Putamen (tissue), 1 donor: Measurements from ENCODE around the gene SERTM1.

Experiments used
- DNase-seq: peaks from one replicate; pipeline ENCODE4 v3.0.0-alpha.2; 2016; ENCODE audit warnings: low spot score

SERTM1 gene

DNA sequence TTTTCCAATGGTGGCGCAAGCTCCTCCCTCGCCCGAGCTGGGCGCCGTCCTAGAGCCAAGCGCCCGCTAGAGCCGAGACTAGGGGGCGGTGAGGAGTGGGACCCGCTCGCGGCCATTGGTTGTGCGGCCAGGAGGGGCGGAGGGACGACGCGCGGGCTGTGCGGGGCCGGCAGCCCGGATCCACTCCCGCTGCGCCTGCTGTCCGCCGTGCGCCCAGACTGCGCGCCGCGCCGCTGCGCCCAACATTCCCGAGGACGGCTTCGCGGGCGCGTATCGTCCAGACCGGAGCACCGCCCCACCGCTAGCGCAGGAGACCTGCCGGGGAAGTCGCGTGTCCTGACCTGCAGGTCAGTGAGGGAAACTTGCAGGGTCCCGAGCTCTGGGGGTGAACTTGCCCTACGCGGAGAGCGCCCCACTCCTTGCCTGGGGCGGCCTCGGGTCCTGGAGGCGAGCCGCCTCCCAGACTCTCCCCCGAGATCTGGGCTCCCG lies at the start of gene SERTM1:
Gene SERTM1 (plus strand): TSS at position 183 of the 489 bp plus-strand sequence. CDS start 21,059 bp downstream, outside the sequence.
- DNase-seq: no peak

DNA sequence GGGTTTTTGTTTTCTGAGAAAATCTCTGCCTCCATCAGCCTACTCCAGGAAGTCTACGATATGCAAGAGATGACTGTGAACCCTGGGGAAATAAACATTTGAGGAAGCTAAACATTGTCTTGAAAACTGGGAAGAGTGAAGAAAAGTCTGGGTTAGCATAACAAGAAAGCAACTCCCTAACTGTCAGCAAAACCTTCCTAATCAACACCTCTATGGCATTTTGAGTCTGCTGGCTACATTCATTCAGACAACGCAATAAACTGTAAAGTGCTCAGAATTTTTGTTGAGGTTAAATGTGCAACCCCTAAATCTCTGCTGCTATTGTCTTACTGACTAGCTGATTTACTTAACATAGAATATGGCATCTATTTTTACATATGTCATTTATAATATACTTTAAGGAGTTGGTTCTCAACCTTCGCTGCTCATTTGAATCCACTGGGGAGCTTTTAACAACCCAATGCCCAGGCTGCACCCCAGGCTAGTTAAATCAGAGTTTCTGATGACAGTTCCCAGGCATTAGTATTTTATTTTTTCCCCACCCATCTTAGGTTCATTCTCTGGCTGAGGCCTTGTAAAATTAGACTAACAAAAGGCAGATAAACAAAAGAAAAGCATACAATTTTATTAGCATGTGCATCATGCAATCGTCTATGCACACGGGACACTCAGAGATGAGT lies 45.3 kb upstream of the SERTM1 start:
- no peak for DNase-seq

DNA sequence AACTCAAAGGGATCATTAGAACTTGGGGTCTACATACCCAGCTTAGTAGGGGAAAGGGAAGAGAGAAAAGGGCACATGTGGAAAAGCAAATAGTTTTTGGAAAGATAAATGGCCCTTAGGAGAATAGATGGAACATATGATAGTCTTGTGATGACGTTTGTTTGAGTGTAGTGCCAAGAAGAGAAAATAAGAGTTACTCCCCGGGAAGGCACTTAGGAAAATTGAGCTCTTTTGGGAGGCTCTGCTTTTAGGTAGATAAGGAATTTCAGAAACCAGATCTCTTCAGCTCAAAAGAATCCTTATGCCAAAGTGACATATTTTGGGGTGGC lies 44.8 kb upstream of the SERTM1 start:
- no peak for DNase-seq

DNA sequence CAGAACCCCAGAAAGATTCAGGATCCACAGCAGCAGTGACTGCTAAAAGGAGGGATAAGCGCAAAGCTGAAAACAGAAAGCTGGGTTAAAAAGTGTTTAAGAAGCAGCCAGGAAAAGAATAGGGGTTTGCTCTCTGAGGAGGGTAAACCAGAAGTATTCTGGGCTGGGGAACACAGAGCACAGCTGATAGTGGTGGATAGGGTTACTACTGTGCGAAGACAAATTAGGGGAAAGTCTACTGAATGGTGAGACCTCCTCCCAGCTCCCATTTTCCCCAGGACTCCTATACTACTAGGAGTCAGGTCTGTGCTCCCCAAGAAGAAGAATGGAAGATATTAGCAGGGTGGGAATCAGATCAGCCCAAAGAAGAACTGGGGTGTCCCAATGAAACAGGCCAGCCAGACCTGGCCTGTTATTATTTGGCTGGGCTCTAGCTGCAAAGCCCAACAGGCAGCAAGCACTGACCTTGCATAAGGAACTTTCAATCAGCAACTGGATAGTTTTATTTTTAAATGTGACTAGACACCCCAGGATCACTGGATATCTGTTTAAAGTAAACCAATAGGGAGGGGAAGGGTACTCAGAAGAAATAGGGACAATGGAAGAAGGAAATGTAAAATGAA lies 43.5 kb upstream of the SERTM1 start:
- no peak for DNase-seq

DNA sequence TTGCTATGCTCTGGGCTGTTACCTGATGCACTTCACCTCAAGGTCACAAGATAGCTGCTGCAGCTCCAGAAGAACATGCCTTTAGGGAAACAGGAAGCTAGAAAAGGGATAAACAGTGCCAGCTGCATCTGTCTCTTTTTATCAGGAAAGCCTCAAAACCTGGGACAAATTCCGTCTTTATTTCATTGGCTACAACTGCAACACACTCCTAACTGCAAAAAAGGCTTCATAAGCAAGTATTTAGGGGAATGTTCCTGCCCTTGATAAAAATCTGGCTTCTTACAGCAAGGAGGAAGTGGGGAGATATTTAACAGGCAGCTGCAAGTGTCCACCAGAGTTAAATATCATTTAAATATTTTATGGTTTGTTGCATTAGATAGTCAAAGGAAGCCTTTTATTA lies 34.2 kb upstream of the SERTM1 start:
- DNase-seq: no peak

DNA sequence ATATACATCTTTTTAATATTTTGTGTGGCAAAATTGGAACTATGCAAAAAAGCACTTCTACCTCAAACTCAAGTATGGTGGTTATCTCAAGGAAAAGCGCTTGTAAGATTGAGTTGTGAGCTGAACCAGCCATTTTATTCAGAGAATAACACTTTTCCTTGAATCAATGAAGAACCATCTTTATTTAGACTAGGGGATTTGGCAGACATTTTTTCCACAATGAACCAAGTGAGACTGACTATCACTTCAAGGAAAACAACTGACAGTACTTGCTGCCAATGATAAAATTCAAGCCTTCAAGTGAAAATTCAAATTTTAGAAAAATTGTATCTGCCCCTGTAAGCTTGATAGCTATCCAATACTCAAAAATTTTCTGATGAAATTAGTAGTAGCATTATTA lies 23.2 kb upstream of the SERTM1 start:
- DNase-seq: no peak

DNA sequence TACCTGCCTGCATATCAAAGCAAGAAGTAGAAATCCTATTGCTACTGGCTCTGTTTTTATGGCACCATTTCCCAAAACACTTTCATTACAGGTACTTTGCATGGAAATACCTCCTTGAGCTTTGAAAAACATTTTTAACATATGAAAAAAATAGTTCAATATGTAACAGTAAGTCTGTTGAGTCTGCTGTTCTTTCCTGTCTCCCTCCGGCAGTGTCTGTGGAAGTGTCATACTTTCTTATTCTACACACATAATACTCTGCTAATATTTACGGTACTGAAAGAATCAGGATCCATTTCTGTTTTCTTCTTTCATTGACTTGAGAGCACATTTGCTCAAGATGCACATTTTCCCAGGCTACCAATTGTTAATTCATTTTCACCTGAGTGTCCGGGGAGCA lies 8.2 kb upstream of the SERTM1 start:
- DNase-seq: no peak

DNA sequence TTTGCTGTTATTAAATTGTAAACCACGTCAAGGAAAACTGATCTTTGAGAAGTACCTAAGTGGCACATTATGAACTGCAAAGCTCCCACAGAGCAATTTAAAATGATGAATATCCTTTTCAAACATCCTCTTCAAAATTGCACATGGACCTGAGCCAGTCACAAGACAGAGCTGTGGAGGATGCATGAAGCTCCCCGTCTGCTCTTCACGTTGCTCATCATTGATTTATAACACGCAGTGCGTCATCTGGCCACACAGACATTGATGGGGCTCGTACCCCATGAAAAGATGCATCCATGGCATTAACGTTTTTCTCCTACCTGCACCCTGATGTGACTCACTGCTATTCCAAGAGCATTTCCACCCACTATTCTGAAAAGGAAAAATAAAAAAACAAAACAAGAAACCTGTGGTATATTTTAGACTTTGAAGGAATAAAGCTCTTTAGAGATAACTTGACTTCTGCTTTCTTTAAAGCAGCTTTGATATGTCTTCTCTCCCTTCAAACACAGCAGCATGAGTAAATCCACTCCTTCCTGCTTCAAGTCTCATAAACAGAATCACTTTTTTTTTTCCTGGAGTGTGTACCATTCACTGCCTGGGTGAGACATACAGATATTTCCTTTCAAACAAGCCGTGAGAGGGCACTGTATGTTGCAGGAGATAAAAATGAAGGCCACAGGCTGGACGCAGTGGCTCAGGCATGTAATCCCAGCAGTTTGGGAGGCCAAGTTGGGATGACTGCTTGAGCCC lies 7.2 kb upstream of the SERTM1 start:
- DNase-seq: no peak

DNA sequence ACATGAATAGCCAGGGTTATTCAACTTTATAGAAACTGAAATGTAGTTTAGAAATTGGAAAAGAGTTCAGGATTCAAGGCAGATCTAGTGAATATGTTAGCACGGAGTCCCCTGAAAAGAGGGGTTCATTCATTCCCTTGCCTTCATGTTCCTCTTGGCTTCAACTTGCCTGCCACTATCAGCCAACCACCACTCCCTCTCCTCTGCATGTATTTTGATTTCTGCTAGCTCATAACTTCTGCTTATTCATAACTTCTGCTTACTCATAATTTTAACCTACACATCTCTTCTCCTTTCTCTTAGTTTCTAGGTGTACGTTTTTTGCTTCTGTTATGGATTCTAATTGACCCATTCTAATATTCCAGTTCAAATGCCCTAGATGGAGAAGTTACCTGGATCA lies 5.5 kb upstream of the SERTM1 start:
- no peak for DNase-seq

DNA sequence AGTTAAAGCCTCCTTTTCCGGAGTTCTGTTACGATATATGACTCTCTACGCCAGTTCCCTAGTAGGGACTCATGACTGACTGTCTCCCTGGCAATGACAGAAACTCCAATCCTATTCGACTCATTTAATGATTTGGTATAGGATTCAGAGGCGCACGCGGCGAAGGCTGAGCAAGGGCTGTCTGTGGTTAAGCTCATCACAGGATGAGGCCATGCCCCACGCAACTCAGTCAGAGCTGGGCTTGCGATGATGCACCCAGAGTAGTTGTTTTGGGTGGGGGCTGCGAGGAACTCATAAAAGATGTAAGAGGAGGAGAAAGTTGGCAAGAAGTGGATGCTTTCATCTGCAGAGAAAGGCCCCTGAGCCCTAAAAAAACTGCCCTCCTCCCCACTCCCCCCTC lies 468 bp upstream of the SERTM1 start:
- no peak for DNase-seq

DNA sequence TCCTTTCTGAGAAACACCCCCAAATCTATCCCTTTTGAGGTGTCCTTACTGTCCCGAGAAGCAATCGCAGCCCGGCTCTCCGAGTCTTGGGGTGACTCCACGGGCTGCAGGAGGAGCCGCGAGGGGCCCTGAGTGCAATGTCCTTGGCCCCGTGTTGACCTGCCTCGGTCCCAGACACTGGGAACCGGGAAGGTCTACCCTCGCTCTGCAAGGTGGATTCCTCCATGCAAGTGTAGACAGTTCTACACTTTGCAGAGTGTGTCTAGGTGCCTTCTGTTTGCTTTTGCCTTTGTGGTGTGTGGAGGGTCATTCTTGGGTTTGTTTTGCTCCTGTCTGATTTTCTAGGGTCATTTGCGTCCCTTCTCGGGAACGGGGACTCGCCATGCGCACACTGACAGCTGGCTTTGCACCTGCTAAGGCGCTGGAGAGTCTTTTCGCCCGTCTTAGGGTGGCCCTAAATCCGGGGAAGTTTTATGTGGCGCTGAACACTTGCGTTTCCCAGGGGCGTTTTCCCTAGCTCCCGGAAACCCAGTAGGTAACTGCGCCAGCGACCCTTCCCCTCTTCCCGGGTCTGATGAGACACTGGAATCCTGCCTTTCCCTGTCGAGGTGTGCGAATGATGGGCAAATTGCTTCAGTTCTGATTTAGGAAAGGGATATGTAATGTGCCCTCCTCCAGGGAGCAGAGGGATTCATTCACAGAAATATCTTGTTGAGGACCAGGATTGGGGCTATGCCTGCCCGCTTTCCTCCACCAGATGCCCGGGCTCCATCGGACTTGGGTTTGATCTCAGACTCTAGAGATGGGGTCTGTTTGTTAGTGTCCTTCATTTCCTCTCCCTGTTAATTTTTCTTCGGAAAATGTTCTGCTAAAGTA lies 755 bp downstream of the SERTM1 start:
- no peak for DNase-seq

DNA sequence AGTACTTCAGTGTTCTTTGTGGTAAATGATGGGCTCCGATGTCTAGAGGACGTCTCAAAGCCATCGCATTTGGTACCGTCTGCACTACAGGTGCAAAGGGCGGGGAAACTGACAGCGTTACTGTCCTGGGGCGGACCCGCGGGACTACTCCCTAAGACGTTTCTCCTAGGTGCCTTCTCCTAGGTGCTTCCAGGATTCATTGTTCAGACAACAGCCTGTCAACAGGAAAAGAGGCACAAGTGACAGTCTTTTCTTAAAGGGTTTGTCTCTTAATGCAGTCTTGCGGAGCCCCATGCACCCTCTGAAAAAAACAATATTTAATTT lies 1.4 kb downstream of the SERTM1 start:
- no peak for DNase-seq

DNA sequence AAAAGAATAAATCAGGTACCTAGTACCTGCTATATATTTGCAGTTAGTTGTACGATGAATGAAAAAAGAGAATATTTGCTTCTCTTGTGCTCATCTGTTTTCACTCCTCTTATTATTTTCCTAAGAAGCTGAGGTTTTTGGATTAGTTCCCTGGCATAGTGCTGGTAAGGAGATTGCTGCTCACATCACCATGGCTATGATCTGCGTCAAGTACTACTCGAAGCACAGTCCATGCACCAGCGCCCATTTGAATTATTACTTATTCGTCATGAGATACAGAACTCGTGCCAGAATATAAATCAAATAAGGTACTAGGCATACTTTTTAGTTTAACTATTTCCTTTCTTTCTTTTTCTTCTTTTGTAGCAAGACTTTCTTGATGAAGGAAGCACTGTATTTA lies 7.1 kb downstream of the SERTM1 start:
- no peak for DNase-seq

DNA sequence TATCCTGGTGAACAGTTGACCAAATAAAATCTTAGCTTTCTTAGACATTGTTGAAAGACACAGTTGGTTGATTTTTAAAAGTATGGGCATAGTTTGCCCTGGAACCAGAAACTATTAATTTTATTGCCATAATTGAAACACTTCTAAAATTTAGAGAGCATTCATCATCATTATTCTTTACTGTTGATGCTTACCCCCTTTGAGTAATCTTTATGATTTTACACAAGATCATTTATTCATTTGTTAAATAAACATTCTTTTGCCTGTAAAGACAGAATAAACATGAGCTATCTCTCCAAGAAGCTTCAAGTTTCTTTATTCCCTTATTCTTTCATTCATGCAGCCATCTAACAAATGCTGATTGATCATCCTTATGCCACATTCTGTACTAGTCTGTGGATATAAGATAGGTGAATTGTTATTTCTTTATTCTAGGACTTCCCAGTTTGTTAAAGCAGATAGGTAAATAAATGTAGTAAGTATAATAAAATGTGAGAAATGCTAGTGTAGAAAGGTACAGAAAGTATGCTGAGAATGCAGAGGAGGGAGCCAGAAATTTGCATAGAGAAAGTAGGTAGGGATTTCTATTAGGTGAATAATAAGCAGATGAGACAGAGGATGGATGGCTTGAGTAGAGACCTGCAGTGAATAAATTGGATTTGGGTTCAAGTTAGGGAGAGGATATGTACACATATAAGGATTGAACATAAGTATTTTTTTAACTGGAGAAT lies 8.2 kb downstream of the SERTM1 start:
- DNase-seq: no peak

DNA sequence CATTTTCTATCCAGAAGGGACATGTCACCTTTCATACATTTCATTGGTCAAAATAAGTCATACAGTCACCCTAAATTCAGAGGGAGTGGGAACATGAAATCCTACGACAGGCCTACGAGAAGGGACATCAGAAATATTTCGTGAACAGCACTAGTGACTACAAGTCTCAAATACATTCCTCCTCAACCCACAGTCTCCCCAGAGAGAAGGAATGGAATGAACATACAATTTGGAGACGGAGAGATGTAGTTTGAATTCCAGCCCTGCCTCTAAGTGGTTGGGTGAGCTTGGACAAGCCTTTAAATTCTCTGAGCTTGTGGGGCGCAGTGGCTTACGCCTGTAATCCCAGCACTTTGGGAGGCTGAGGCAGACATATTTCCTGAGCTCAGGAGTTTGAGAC lies 9.9 kb downstream of the SERTM1 start:
- DNase-seq: no peak

DNA sequence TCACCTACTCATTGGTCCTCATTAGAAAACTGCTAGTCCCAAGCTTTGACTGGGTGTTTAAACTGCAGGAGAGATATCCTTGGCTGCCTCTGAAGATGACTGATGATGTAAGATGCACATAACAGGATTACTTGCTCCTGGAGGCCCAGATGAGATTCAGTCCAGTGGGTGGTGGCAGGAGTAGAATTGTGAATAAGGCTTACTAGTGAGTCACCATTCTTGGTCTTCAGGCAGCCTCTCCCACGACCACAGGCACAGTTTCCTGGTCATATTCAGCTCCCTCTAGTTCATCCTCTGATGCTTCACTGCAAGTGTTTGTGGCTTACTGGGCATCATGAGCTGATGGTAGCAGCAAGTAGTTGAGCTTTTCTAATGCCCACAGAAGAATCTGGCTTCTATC lies 12.1 kb downstream of the SERTM1 start:
- no peak for DNase-seq

DNA sequence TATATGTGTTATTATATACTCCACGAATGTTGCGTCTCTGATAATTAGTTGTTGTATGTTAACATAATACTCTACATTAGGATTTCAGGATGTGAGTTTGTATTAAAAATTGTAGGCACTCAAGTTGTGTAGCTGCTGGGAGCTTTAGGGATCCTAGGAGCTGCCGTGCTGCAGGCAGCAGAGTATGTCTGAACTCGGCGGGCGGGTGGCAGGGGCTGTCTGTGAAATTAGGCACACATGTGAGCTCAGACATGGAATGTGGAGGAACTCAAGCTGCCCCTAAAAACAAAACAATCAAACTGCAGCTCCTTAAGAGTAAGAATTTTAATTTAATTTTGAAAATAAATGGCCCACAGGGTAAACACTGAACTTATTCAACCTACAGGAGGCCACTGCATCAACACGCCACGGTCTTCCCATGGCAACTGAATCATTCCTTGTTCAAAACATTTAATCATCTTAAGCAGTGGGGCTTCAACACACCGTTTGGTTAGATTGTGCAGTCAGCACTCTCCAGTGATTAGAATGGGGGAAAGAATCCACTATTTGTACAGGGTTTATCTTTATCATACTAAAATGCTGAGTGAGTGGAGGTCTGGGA lies 22.7 kb downstream of the SERTM1 start:
- no peak for DNase-seq

DNA sequence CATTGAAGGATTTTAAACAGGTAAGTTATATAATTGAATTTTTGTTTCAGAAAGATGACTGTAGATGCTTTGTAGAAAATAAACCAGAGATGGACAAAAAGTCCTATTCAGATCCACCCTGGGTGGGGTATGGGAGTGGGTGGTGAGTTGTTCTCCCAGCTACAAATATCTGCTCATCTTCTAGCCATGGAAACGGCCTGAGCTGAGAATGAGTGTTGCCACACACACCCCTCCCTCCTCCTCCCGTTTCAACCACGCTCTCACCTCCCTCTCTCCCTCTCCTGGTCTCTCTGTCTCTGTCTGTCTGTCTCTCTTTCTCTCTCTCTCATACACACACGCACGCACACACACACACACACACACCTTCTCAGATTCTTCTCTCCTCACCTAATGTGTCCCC lies 26.4 kb downstream of the SERTM1 start:
- no peak for DNase-seq

DNA sequence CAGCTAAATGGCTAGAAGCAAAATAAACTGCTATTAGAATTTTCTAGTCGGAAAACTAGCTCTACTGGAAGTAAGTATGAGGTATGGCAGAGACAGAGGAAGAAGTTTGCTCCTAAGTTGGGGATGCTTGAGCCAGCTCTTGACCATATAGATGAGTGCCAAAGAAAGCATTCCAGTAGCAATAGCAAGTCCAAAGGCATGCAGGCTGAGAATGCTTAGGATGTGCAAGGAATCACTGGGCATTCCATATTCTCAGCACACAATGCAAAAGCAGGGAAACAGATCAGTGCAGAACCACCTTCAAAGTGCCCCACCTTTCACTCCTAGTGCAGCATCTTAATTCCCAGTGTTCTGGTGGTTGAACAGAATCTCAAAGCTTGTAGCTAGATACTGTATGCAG lies 32.9 kb downstream of the SERTM1 start:
- DNase-seq: no peak

DNA sequence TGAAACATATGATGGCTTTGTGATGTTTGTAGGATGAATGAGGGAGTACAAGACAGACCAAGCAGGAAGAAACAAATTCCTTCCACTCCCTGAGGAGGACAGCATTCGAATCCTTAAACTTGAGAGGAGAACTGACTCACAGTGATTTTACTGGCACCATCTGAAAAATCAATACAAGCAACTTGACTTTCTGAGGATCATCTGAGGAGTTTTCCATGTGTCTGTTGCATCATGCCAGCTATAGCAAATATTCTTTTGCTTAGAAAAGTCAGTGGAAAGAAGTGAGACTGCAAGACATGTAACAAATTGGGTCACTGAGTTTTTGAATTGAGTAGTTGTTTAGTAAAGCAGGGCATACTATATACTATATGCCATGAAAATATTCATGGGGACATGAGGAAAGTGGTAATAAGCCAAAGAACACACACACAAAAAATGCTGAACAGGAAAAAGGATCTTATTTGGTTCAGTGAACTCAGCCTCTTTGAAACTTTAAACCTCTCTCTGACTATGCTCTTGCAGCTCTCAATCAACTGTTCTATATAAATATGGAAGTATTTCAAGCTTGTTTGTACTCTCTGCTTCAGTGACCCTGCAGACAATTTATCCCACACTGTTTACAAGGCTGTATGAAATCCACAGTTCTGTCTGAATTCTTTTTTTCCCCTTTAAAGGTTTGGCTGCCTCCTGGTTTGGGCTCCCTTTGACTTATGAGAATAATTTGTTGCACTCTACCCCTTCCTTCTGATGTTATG lies 35.5 kb downstream of the SERTM1 start:
- DNase-seq: no peak

DNA sequence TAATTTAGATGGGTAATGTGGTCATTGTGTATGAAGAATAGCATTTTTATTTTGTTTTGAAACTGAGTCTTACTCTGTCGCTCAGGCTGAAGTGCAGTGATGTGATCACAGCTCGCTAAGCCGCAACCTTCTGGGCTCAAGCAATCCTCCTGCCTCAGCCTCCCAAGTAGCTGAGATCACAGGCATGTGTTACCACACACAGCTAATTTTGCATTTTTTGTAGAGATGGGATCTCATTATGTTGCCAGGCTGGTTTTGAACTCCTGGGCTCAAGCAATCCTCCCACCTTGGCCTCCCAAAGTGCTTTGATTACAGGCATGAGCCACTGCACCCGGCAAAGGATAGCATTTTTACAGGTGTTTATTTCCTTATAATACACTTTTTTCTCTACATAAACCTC lies 36.6 kb downstream of the SERTM1 start:
- DNase-seq: no peak
